ENCODE measurements around the gene CDKN1C.
"Not testable (repeated sequence)": the region's sequence is repeated elsewhere in the genome, so short reads cannot be mapped to it uniquely, and the experiment has no call there.

The CDKN1C gene

DNA sequence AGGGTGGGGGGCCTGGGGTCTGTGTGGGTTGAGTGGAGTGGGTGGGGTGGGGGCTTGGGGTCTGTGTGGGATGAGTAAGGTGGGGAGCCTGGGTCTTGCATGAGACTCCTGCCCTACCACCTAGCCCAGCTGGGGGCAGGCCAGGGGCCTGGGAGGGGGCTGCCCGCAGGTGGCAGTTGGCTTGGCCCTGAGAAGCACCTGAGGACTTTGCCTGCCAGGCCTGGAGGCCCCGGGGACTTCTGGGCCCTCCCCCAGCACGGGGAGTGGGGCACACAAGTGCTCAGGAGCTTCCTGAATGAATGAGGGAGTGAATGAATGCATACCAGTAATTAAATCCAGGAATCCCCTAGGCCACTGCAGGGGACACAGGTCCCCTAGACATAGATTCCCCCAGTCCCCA lies 37.1 kb upstream of the CDKN1C start:
- no peak for DNase-seq

DNA sequence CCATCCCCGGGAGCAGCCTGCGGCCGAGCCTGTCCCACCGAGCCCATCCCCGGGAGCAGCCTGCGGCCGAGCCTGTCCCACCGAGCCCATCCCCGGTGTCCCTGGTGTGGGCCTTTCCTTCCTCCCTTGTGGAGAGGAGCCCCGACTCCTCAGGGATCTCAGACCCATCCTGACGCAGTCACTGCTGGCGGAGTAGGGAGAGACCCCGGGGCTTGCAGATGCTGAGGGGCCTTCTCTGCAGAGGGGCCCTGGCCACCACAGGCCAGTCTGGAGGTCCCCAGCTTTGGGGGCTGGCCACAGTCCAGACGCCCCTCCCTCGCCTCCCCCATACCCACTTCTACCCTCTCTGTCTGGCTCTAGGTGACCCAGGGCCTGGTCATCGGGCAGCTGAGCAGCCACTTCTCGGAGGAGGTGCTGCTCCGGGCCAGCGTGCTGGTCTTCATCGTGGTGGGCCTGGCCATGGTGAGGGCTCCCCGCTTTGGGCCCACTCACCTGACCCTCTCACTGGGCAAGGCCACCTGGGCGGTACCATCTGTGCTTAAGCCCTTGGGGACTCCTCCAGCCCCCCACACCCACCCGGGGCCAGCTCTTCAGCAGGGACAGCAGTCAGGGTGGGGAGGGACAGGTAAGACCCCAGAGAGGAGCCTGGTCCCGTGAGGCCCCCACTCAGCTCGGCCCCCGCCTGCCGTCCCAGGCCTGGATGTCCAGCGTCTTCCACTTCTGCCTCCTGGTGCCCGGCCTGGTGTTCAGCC lies 36.3 kb upstream of the CDKN1C start:
- DNase-seq: no peak

DNA sequence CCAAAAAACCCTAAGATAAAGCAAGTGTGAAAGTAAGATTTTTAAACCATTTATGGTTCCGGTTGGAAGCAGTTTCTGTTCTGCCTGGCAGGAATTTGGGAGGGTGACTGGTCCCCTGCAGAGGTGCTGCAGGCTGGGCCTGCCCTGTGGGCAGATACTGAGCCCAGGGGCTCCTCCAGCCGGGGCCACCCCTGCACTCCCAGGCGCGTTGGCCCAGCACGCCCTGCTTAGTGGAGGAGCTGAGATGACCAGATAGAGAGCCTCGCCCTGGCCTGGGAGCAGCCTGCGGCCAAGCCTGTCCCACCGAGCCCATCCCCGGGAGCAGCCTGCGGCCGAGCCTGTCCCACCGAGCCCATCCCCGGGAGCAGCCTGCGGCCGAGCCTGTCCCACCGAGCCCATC lies 35.7 kb upstream of the CDKN1C start:
- no peak for DNase-seq

DNA sequence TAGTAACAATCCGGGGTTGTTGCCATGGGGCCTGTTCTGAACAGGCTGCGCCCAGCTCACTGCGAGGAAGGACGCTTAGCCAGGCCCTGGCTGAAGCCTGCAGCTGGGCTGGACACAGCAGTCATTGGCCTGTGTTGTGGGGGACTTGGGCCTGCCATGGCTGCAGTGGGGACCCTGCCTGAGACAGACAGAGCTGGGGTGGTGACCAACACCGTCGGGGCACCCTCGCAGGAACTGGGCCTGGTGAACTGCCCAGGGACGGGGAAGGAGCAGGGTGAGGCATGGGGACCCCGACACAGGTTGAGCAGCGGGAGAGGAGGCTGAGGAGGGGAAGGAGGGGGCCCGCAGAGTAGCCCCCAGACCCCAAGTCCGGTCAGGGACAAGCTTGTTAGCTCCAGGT lies 34.8 kb upstream of the CDKN1C start:
- DNase-seq: no peak

DNA sequence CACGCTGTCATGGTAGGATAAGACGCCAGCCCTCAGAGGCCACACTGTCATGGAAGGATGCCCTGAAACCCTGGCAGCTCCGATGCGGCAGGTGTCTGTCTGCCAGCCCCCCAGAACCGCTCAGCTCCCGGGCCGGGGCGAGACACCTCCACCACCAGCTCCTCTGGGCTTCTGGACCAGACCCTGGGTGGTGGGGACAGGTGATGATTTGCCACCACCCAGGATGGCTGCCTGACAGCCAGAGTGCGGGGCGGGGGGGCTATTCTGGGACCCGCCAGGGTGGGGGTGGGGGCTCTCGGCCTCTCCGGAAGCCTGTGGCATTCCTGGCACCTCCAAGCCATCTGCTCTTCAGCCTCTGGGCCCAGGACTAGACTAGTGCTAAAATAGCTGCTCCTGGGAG lies 34.3 kb upstream of the CDKN1C start:
- DNase-seq: no peak

DNA sequence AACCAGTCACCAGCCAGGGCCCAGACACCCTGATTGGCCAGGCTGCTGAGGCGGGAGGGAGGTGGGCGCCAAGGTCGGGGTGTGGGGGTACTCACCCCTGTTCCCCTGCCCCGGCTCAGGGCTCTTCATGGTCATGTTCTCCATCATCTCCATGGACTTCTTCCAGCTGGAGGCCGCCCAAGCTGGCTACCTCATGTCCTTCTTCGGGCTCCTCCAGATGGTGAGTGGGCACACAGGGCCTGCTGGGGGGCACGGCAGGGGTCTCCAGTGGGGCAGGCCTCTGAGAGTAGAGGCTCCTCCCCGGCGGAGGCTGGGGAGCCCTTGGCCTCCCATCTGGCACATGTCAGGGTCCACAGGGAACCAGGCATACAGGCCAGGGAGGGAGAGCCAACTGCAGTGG lies 33.6 kb upstream of the CDKN1C start:
- no peak for DNase-seq

DNA sequence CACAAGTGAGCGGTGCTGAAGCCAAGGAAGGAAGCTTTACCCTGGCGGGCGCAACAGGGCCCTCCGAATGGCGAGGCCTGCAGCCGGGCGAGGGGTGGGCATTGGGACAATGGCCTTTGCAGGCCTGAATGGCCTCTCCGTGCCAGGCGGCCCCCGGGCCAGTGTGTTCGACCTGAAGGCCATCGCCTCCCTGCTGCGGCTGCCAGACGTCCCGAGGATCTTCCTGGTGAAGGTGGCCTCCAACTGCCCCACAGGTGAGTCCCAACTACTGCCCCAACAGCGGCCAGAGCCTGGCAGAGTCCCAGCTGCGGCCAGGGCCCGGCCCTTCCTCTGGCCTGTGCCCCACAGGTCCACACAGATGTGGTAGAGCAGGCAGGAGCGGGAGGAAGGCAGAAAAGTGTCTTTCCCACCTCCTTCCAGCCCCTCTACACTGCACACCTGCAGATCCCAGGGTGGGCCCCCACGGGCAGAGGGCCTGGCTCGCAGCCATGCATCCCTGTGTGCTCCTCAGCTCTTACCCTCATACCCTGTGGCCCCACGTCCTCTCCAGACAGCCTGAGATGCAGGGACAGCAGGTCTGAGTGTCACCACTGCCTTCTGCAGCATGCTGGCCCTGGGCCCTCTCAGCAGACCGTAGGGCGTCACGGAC lies 32.4 kb upstream of the CDKN1C start:
- DNase-seq: no peak

DNA sequence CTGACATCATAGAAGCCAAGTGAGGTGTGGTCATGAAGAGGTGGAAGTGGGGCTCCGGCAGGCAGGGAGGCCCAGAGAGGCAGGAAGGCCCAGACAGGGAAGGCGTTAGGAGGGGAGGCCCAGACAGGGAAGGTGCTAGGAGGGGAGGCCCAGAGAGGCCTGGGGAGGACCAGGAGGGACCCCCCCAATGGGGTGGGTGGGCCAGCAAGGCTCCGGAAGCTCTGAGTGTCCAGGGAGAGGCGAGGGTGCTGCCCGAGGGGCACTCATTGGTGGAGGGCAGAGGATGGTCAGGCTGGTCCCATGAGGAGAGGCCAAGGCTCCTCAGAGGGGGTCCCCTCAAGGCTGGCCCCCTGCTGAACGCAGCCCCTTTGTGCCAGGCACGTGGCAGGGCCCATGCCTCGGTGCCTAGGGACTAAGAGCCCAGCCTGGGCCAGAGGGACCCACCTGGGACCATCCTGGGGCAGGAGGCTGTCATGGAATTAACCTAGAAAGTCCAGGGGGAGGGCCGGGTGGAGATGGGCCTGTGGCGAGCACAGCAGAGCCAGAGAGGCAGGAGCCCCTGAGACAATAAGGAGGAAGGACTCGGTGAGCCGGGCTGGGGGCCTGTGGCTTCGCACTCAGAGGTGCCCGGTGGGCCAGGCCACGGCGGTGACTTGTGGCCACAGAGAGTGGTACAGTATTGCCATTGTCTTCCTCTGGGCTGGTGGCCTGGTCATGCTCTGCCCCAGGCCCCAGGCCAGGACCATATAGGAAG lies 31.5 kb upstream of the CDKN1C start:
- DNase-seq: no peak

DNA sequence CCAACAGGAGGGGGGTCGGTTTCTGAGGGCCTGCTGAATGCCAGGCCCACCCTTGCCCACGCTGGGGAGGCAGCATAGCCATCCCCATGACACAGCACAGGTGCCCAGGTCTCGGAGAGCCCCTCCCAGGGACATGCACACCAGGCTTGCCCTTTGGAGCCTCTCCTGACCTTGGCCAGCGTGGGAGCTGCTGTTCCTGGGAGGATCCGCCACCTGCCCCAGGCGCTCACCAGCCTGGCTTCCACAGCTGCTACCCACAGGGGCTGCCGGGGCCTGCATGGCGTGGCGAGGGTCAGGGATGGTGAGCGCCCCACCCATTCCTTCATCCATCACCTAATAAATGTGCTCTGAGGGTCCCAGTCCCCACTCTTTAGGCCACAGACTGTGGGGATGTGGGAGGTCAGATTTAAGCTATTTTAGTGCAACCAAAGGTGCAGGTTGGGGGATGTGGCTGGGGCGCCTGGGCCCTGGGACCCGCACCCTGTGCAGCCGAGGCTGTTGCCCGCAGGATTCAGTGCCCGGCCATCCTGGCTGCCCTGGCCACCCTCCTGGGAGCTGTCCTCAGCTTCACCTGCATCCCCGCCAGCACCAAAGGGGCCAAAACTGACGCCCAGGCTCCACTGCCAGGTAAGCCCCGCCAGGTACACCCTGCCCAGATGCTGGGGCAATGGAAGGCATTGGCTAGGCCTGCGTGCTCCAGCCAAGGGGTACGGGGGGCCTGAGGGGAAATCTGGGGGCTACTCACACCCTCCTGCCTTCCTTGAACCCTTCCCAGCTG lies 30.7 kb upstream of the CDKN1C start:
- no peak for DNase-seq

DNA sequence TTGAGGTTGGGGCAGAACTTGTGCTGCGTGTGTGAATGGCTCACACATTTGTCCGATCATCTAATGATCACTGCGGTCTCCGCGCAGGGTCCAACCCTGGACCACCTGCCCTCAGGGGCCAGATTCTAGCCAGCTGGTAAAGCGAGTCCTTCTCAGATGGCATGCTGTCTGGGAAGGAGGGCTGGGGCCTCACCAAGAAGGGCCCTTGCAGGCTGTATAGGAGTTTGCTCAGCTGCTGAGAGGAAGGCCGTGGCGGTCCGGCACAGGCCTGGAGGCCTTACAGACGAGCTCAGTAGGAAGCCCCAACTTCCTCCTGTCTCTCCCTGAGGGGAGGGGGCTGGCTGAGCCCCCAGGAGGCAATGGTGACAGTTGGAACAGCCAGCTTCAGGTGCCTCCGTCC lies 29.9 kb upstream of the CDKN1C start:
- no peak for DNase-seq

DNA sequence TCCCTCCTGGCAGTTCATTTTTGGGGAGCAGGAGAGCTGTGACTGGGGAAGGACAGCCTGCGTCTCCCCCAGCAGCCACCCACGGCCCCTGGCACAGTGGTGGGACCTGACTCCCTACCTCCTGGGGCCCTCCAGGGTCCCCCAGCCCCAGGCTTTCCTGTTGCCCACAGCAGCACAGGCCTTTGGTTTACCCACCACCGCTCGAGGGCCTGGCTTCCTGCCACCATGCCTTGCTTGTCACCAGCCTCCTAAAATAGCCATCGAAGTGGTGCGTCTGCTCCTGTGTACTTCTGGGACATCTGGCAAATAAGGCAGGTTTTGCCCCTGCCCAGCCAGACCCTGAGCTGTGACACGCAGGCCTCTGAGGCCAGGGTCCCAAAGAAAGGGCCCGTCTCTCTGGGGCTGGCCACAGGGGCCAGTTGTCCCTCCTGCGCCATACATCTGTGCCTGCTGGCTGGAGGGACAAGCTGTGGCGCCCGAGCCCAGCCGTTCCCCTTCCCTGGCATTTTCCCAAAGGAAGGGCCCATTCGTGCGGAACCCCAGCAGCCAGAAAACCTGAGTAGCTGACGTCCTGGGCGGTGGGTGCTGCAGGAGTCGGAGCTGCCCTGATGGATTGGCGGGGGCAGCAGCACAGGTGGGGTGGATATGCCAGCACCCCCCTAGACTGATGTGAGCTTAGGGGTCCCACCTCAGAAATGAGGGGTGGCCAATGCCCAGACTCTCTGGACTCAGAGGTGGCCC lies 29.1 kb upstream of the CDKN1C start:
- no peak for DNase-seq

DNA sequence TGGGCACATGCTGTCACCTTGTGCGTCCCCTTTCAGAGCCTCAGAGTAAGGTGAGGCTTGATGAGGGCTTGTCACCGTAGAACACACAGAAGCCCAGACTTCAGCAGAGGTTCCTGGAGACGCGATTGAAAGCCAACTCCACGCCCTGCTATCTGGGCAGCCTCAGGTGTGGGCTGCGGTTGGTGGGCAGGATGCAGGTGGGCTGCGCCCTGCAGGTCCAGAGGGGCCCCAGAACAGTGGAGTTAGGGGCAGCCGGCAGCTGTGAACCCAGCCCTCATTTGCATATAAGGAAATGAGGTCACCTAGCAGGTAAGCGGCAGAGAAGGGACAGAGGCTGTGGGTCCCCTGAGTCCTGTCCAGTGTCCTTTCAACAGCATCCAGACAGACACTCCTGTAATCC lies 28.2 kb upstream of the CDKN1C start:
- DNase-seq: no peak

DNA sequence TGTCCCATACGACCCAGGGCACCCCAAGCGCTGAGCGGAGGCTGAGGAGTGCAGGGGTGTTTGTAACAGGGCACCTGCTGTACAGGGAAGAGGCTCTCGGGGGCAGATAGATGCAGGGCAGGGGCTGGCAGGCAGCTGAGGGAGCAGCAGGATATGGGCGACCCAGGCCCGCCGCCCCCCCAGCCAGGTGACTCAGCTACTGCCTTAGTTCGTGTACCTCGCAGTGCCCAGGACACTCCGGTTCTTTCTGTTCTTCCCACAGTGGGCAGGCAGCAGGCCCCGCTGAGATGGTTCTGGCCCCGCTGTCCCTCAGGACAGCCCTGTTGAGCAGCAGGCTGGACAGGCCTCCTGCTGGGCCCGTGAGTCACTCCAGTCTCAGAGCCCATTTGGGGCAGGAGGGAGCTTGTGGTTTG lies 27.4 kb upstream of the CDKN1C start:
- DNase-seq: no peak

DNA sequence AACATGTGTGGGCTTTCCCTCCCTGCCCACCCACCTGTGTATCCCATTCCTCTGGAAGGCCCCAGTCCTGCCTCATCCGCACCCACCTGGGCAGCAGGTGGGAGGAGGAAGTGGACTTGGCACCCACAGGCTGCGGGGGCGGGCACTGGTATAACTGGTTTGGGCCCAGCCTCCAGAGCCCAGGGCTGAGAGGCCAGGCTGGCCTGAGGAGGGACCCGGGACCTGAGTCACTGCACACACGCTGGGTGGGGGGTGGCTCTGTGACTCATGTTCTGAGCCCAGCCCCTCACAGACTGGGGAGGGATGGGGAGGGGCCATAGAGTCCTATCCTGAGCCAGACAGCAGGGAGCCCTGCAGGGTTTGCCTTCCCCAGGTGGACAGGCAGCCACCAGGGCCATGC lies 26.9 kb upstream of the CDKN1C start:
- DNase-seq: no peak

DNA sequence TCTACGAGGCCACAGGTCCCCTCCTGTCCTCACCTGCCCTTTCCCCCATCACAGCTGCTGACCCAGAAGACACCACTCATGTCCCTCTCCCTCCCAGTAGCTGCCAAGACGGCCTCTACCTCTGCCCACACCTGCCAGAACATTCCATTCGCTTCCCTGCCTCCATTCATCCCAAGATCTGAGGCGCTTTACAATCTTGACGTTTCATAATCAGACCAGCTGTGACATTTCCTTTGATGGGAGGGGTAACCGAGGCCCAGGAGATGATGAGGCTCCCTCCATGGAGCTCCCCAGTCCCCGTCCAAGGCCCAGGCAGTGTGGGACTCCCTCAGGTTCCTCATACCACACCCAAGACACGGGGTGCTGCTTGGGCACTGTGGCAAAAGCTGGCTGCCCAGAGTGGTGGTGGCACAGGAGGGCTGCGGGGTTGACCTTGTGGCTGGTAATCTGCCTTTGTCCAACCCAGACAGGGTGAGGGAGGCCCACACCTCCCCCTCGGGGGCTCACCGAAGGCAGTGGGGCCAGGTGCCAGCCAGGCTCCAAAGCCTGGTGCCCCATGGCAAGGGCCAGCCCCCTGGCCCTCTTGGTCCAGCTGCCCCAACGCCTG lies 26.3 kb upstream of the CDKN1C start:
- DNase-seq: no peak

DNA sequence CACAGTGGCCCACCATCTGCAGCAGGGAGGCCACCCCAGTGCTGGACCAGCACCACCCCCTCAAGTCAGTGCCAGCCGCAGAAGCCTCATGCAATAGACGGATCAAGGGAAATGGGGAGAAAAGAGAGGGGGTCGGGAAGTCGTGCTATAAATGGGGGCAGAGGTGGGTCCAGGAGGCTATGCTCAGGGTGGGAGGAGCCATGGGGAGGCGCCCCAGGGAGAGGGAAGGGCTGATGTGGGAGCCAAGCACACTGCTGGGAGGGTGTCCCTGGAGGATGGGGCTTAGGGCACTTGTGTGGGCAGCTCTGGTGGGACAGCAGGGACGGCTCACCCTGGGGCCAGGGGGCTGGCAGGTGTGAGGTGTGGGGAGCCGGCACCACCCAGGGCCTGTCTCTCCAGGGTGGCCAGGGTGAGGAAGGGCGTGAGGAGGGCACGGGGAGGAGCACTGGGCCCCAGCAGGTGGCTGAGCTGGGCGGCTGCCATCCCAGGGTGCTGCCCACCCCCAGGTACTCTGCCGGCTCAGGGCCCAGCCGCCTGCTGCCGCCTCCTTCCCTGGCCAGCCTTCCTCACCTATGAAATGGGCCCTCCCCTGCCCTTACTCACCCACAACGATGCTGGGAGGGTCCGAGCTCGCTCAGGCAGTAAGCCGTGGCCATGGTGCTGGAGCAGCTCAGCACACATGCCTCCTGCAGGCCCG lies 25.7 kb upstream of the CDKN1C start:
- DNase-seq: no peak

DNA sequence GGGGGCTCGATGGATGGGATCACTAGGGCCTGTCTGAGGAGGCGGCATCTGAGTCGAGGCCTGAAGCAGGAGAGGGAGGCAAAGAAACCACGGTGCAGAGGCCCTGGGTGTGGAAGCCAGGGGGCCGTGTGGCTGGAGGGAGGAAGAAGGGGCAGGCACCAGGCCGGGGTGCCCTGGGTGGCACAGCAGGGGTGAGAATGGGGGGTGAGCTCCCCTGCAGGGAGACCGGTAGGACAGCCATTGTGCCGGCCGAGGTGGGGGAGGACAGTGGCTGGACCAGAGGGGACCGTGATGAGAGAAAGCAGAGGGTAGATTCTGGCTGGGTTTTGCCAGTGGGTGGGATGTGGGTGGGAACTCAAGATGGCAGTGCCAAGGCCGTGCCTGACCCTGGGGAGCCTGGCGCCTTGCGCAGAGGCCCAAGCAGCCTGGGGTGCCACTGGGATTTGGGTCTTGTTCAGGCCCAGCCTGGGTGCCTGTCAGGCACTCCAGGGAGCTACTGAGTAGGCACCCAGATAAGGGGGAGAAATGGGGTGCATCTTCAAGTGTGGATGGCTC lies 24.9 kb upstream of the CDKN1C start:
- DNase-seq: no peak

DNA sequence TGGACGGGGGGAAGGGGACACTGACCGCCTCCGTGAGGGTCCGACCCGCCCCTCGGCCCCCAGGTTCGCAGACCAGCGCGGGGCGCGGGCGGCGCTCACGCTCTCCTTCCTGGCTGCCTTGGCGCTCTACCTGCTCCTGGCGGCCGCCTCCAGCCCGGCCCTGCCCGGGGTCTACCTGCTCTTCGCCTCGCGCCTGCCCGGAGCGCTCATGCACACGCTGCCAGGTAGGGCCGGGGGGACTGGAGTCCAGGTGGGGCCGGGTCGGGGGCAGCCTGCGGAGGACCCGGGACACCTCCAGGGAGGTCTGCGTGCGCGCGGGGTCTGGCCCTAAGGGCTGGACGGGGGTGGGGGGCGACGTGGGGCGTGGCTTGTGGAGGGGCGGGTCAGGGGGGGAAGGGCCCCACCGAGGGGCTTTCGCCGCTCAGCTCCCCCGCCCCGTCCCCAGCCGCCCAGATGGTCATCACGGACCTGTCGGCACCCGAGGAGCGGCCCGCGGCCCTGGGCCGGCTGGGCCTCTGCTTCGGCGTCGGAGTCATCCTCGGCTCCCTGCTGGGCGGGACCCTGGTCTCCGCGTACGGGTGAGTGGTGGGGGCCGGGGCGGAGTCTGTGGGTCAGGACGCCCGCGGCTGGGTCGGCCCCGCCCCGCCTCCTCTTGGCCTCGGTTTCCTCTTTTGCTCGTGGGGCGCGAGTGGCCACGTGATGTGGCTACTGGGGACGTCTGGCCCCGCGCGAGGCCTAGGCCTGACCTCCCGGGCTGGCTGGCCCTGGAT lies 23.7 kb upstream of the CDKN1C start:
- DNase-seq: no peak

DNA sequence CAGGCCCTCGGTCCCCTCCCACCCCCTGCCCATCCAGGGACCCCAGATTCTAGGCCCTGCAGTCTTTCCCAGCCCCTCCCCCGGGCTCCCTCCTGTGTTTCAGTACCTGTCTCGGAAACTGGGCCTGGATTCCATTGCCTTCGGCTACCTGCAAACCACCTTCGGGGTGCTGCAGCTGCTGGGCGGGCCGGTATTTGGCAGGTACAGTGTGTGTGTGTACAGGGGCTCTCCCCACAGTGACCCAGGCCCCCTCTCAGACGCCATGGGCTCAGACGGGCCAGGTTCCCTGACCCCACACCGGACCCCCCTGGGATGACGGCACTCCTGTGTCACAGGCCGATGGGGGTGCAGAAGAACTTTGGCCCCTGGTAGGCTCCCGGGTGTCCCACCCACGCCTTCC lies 22.6 kb upstream of the CDKN1C start:
- no peak for DNase-seq

DNA sequence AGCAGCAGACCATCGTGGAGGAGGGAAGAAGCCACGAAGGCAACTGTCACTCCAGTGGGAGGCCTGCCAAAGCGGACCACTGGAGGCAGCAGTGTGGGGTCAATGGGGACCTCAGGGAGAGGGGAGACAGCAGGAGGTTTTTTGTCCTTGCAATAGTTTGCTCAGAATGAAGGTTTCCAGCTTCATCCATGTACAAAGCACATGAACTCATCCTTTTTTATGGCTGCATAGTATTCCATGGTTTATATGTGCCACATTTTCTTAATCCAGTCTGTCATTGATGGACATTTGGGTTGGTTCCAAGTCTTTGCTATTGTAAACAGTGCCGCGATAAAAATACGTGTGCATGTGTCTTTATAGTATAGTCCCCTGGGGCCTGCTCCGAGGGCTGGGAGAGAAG lies 19.7 kb upstream of the CDKN1C start:
- not testable (repeated sequence) for DNase-seq
